ENCODE measurements around the gene IFITM5. TPM values are rescaled to one million over a fixed set of nuclear protein-coding genes. Genes with fewer than 3 reads are reported as not detected.
A peak's percentile ranks its signal among the peaks of the same experiment; 100 is the strongest.
"Not testable (repeated sequence)": the region's sequence is repeated elsewhere in the genome, so short reads cannot be mapped to it uniquely, and the experiment has no call there.

IFITM5 gene
- total and polyA plus RNA-seq, 2 donors (not counting 1 experiment from before 2014, with no cell fraction given), result not detected

GRCh38 chr11:335779-336658, 36.7 kb upstream of the IFITM5 start:
- CTCF ChIA-PET, result no interaction called here
- Histone ChIP-seq H3K27ac (ENCODE audit: low read length in 2 of 2) (no peak overlapping the region), H3K27me3 (replicated peaks in 1 of 4; ENCODE audit: control extremely low read depth in 1 of 4, control insufficient read depth in 3 of 4, insufficient read depth in 4 of 4, low read length in 3 of 4) (no peaks in the 10 kb centered on the region), H4K20me1 (ENCODE audit: control insufficient read depth, insufficient read depth, low read length, poor library complexity, severe bottlenecking) (no peaks in the 10 kb centered on the region), H3K79me2 (ENCODE audit: control insufficient read depth, insufficient read depth, low read length) (no peaks in the 10 kb centered on the region), H3K36me3 (replicated peaks in 1 of 2; ENCODE audit: control extremely low read depth in 1 of 2, control insufficient read depth in 1 of 2, extremely low read depth in 1 of 2, insufficient read depth in 2 of 2, low read length in 1 of 2) (no peaks in the 10 kb centered on the region), H3K9ac (ENCODE audit: low read length) (no peak overlapping the region), H3K9me3 (ENCODE audit: control extremely low read depth in 1 of 3, control insufficient read depth in 2 of 3, insufficient read depth in 1 of 3, low read length in 2 of 3) (peaks cover 0 to 6% (median 0%) of the 10 kb centered on the region in 3 donors), H3K4me1 (ENCODE audit: control insufficient read depth in 2 of 2, insufficient read depth in 2 of 2, low read length in 2 of 2) (peaks cover 11 to 25% of the 10 kb centered on the region in 2 donors), H3K4me3 (ENCODE audit: control extremely low read depth in 1 of 5, extremely low read depth in 1 of 5, insufficient read depth in 1 of 5, low read depth in 2 of 5, low read length in 4 of 5) (no peak overlapping the region), H3K4me2 (replicated peaks; ENCODE audit: low read depth, low read length, poor library complexity, severe bottlenecking) (no peak overlapping the region), H2AFZ (ENCODE audit: insufficient read depth, low read depth, low read length, poor library complexity, severe bottlenecking) (peak overlapping the region; percentile 54)
- Mint-ChIP-seq H3K4me1 (peaks cover 21% of the 10 kb centered on the region), H3K27me3 (no peaks in the 10 kb centered on the region), H3K27ac (peak overlapping the region; percentile 23), H3K4me3 (no peak overlapping the region), H3K9me3 (ENCODE audit: insufficient read depth) (no peaks in the 10 kb centered on the region)
- no peak for DNase-seq
- WGBS (ENCODE audit: insufficient coverage), result 42% methylated on average over 4 of the region's 15 CpGs
- intact Hi-C loops (cut with micrococcal nuclease), result no loop called here
- POLR2A ChIA-PET, result no interaction called here
- no peak for ATAC-seq (ENCODE audit: low read depth)
- no peak for TF ChIP-seq EZH2 (IDR thresholded peaks at IDR 0.05; ENCODE audit: borderline replicate concordance, insufficient read depth, low read depth, low read length, poor library complexity, severe bottlenecking)

GRCh38 chr11:334264-334994, 35.1 kb upstream of the IFITM5 start:
- ChIA-PET CTCF (interaction anchor here (1.5 kb wide), 1 partner anchor 13 kb away, joined by 4 read pairs; no protein-coding TSS in a partner anchor), POLR2A (no interaction called here)
- Mint-ChIP-seq H3K4me3 (no peak overlapping the region), H3K4me1 (peaks cover 27% of the 10 kb centered on the region), H3K27me3 (no peaks in the 10 kb centered on the region), H3K27ac (no peak overlapping the region), H3K9me3 (ENCODE audit: insufficient read depth) (no peaks in the 10 kb centered on the region)
- WGBS (ENCODE audit: insufficient coverage), result 91% methylated on average over 15 of the region's 25 CpGs
- H3K4me1 ChIP-seq (ENCODE audit: control insufficient read depth in 2 of 2, insufficient read depth in 2 of 2, low read length in 2 of 2), result peaks cover 13 to 32% of the 10 kb centered on the region in 2 donors
- TF ChIP-seq EZH2 (IDR thresholded peaks at IDR 0.05; ENCODE audit: borderline replicate concordance, insufficient read depth, low read depth, low read length, poor library complexity, severe bottlenecking) (no peak), CTCF (IDR thresholded peaks at IDR 0.05) (no peak)
- H3K36me3 ChIP-seq (replicated peaks in 1 of 2; ENCODE audit: control extremely low read depth in 1 of 2, control insufficient read depth in 1 of 2, extremely low read depth in 1 of 2, insufficient read depth in 2 of 2, low read length in 1 of 2), result no peaks in the 10 kb centered on the region
- H3K9me3 ChIP-seq (ENCODE audit: control extremely low read depth in 1 of 3, control insufficient read depth in 2 of 3, insufficient read depth in 1 of 3, low read length in 2 of 3), result peaks cover 0 to 11% (median 0%) of the 10 kb centered on the region in 3 donors
- H3K27me3 ChIP-seq (replicated peaks in 1 of 4; ENCODE audit: control extremely low read depth in 1 of 4, control insufficient read depth in 3 of 4, insufficient read depth in 4 of 4, low read length in 3 of 4), result no peaks in the 10 kb centered on the region
- no peaks in the 10 kb centered on the region for H4K20me1 ChIP-seq (ENCODE audit: control insufficient read depth, insufficient read depth, low read length, poor library complexity, severe bottlenecking)
- intact Hi-C loops (cut with micrococcal nuclease), result no loop called here
- no peak for ATAC-seq (ENCODE audit: low read depth)
- H3K27ac ChIP-seq (ENCODE audit: low read length in 2 of 2), result no peak overlapping the region
- H3K4me2 ChIP-seq (replicated peaks; ENCODE audit: low read depth, low read length, poor library complexity, severe bottlenecking), result no peak overlapping the region
- no peak overlapping the region for H3K4me3 ChIP-seq (ENCODE audit: control extremely low read depth in 1 of 5, extremely low read depth in 1 of 5, insufficient read depth in 1 of 5, low read depth in 2 of 5, low read length in 4 of 5)
- DNase-seq, result no peak
- no peaks in the 10 kb centered on the region for H3K79me2 ChIP-seq (ENCODE audit: control insufficient read depth, insufficient read depth, low read length)
- H2AFZ ChIP-seq (ENCODE audit: insufficient read depth, low read depth, low read length, poor library complexity, severe bottlenecking), result no peak overlapping the region
- H3K9ac ChIP-seq (ENCODE audit: low read length), result no peak overlapping the region

GRCh38 chr11:333616-334263, 34.4 kb upstream of the IFITM5 start:
- H3K36me3 ChIP-seq (replicated peaks in 1 of 2; ENCODE audit: control extremely low read depth in 1 of 2, control insufficient read depth in 1 of 2, extremely low read depth in 1 of 2, insufficient read depth in 2 of 2, low read length in 1 of 2); H4K20me1 ChIP-seq (ENCODE audit: control insufficient read depth, insufficient read depth, low read length, poor library complexity, severe bottlenecking); DNase-seq; H3K27me3 Mint-ChIP-seq; H2AFZ ChIP-seq (ENCODE audit: insufficient read depth, low read depth, low read length, poor library complexity, severe bottlenecking); H3K9me3 Mint-ChIP-seq (ENCODE audit: insufficient read depth); H3K79me2 ChIP-seq (ENCODE audit: control insufficient read depth, insufficient read depth, low read length); H3K27ac ChIP-seq (ENCODE audit: low read length in 2 of 2); ATAC-seq (ENCODE audit: low read depth); H3K27ac Mint-ChIP-seq; H3K9ac ChIP-seq (ENCODE audit: low read length); H3K4me3 Mint-ChIP-seq; H3K27me3 ChIP-seq (replicated peaks in 1 of 4; ENCODE audit: control extremely low read depth in 1 of 4, control insufficient read depth in 3 of 4, insufficient read depth in 4 of 4, low read length in 3 of 4); H3K4me2 ChIP-seq (replicated peaks; ENCODE audit: low read depth, low read length, poor library complexity, severe bottlenecking); H3K4me3 ChIP-seq (ENCODE audit: control extremely low read depth in 1 of 5, extremely low read depth in 1 of 5, insufficient read depth in 1 of 5, low read depth in 2 of 5, low read length in 4 of 5); intact Hi-C loops (cut with micrococcal nuclease); POLR2A ChIA-PET: not testable (repeated sequence)
- Histone ChIP-seq H3K4me1 (ENCODE audit: control insufficient read depth in 2 of 2, insufficient read depth in 2 of 2, low read length in 2 of 2) (peaks cover 13 to 32% of the 10 kb centered on the region in 2 donors), H3K9me3 (ENCODE audit: control extremely low read depth in 1 of 3, control insufficient read depth in 2 of 3, insufficient read depth in 1 of 3, low read length in 2 of 3) (peaks cover 0 to 13% (median 0%) of the 10 kb centered on the region in 3 donors)
- H3K4me1 Mint-ChIP-seq, result peaks cover 32% of the 10 kb centered on the region
- CTCF ChIA-PET, result interaction anchor here (1.5 kb wide), 1 partner anchor 14 kb away, joined by 4 read pairs; no protein-coding TSS in a partner anchor
- WGBS (ENCODE audit: insufficient coverage), result 93% methylated on average over 14 of the region's 17 CpGs
